Caco-2 (cell line): ENCODE results near the gene ZGLP1. TPM values are rescaled to one million over a fixed set of nuclear protein-coding genes. Genes with fewer than 3 reads are reported as not detected.

Experiments used
- BruUV-seq: library from RNA; stranded (reverse); fragments of 400-500 nt; replicated peaks from 2 replicates; lab custom pipeline; 2021; lab: Mats Ljungman, UMichigan
- CTCF ChIA-PET: fragments of 300-600 bp; sonication (Branson Sonifier 250); formaldehyde crosslinking; loops from one replicate; lab custom pipeline; 2022; ENCODE audit warnings: antibody characterized with exemption; lab: Charles Lee
- POLR2A ChIA-PET: fragments of 300-600 bp; sonication (Branson Sonifier 250); formaldehyde crosslinking; loops from one replicate; lab custom pipeline; 2022; ENCODE audit warnings: antibody characterized with exemption; lab: Charles Lee
- DNase-seq, 2 experiments: peaks; one replicate each; pipeline versions ENCODE4 v3.0.0 to v3.0.0-alpha.2; 2020 to 2022
- H3K27me3 ChIP-seq: replicated peaks from 2 replicates; pipeline ENCODE4 v1.6.0; 2011; ENCODE audit warnings: low read length; ENCODE audit not compliant: control insufficient read depth, insufficient read depth
- H3K36me3 ChIP-seq: 2 replicates; pipeline ENCODE4 v1.5.1; 2011; ENCODE audit warnings: low read length; ENCODE audit not compliant: control insufficient read depth, insufficient read depth
- H3K4me1 ChIP-seq: fragments of 250-450 bp; sonication (Bioruptor Pico); 2 replicates; pipeline ENCODE4 v1.5.1; 2020; ENCODE audit warnings: mild to moderate bottlenecking
- H3K4me3 ChIP-seq: 2 replicates; pipeline ENCODE4 v1.5.1; 2011; ENCODE audit warnings: low read depth, mild to moderate bottlenecking, control low read depth, low read length
- H3K9me3 ChIP-seq: fragments of 250-450 bp; sonication (Bioruptor Pico); 2 replicates; pipeline ENCODE4 v1.5.1; 2020; ENCODE audit warnings: mild to moderate bottlenecking, moderate library complexity
- H3K27ac Mint-ChIP-seq: one replicate; pipeline ENCODE4 v1.8.0; 2022; ENCODE audit warnings: mixed read lengths; ENCODE audit not compliant: unreplicated experiment
- H3K27me3 Mint-ChIP-seq: one replicate; pipeline ENCODE4 v1.8.0; 2022; ENCODE audit warnings: mixed read lengths; ENCODE audit not compliant: insufficient read depth, unreplicated experiment
- H3K36me3 Mint-ChIP-seq: one replicate; pipeline ENCODE4 v1.8.0; 2022; ENCODE audit warnings: mild to moderate bottlenecking, mixed read lengths; ENCODE audit not compliant: insufficient read depth, unreplicated experiment
- H3K4me1 Mint-ChIP-seq: one replicate; pipeline ENCODE4 v1.8.0; 2022; ENCODE audit warnings: low read depth, mixed read lengths; ENCODE audit not compliant: unreplicated experiment
- H3K4me3 Mint-ChIP-seq: one replicate; pipeline ENCODE4 v1.8.0; 2022; ENCODE audit warnings: mild to moderate bottlenecking, moderate library complexity, mixed read lengths; ENCODE audit not compliant: unreplicated experiment
- H3K9me3 Mint-ChIP-seq: one replicate; pipeline ENCODE4 v1.8.0; 2022; ENCODE audit warnings: mixed read lengths; ENCODE audit not compliant: unreplicated experiment
- intact Hi-C: fragments of 100-400 bp; cut with micrococcal nuclease; formaldehyde crosslinking; loops from one replicate; pipeline ENCODE4 v1.10.0; 2022; ENCODE audit not compliant: unreplicated experiment
- total RNA-seq: library from RNA; stranded (reverse); gene quantifications from 2 replicates; pipeline ENCODE4 v1.2.3, GENCODE V29; 2022
- TF ChIP-seq, protein P1 (sequence below), 2 experiments: fragments of 200-600 bp in 1 of 2; IDR thresholded peaks; 1 replicate in 1 of 2; 2 replicates in 1 of 2; pipeline versions ENCODE4 v1.5.1 to v1.8.0; 2011 to 2022; ENCODE audit warnings: antibody characterized with exemption in 1 of 2, control low read depth in 1 of 2, inconsistent platforms in 1 of 2, low read depth in 1 of 2, low read length in 1 of 2, mild to moderate bottlenecking in 1 of 2, moderate library complexity in 1 of 2; ENCODE audit not compliant: insufficient read depth in 1 of 2, severe bottlenecking in 1 of 2, unreplicated experiment in 1 of 2

The ZGLP1 gene
- total RNA-seq, 1 experiment from 2014 or later = 2.5 TPM

GRCh38 chr19:10334588-10335351, 25.2 kb upstream of the ZGLP1 start:
- Mint-ChIP-seq H3K27me3 (no peaks in the 10 kb centered on the region), H3K4me1 (peaks cover 5% of the 10 kb centered on the region), H3K9me3 (no peaks in the 10 kb centered on the region), H3K4me3 (peak overlapping the region; percentile 85), H3K36me3 (peaks cover 34% of the 10 kb centered on the region), H3K27ac (peak overlapping the region; percentile 65)
- POLR2A ChIA-PET = interaction anchor here (0.8 kb wide), 2 partner anchors 46 to 65 kb away, joined by 3 to 5 read pairs; partner anchors contain the start of gene TYK2
- DNase-seq = peak; percentile 95
- no peaks in the 10 kb centered on the region for H3K27me3 ChIP-seq
- BruUV-seq = no TSS peak
- TF ChIP-seq, protein P1, sequence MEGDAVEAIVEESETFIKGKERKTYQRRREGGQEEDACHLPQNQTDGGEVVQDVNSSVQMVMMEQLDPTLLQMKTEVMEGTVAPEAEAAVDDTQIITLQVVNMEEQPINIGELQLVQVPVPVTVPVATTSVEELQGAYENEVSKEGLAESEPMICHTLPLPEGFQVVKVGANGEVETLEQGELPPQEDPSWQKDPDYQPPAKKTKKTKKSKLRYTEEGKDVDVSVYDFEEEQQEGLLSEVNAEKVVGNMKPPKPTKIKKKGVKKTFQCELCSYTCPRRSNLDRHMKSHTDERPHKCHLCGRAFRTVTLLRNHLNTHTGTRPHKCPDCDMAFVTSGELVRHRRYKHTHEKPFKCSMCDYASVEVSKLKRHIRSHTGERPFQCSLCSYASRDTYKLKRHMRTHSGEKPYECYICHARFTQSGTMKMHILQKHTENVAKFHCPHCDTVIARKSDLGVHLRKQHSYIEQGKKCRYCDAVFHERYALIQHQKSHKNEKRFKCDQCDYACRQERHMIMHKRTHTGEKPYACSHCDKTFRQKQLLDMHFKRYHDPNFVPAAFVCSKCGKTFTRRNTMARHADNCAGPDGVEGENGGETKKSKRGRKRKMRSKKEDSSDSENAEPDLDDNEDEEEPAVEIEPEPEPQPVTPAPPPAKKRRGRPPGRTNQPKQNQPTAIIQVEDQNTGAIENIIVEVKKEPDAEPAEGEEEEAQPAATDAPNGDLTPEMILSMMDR (IDR thresholded peaks at IDR 0.05; ENCODE audit: insufficient read depth in 1 of 2, low read depth in 1 of 2, low read length in 1 of 2, severe bottlenecking in 1 of 2, unreplicated experiment in 1 of 2) = peak in 1 of 2 experiments; percentile 34
- no peaks in the 10 kb centered on the region for H3K36me3 ChIP-seq
- no peaks in the 10 kb centered on the region for H3K9me3 ChIP-seq
- peaks cover 6% of the 10 kb centered on the region; the same call in 1 of the 2 replicates for H3K4me1 ChIP-seq
- intact Hi-C loops = loop anchor here (5.0 kb wide), 1 partner anchor 47 kb away; the partner anchor contains the start of genes ICAM4 and ICAM5
- H3K4me3 ChIP-seq = peak overlapping the region; percentile 79
- CTCF ChIA-PET = interaction anchor here (0.7 to 2.3 kb wide), 7 partner anchors 45 to 501 kb away, joined by 3 to 26 read pairs (median 4); partner anchors contain the start of genes CDC37, ICAM1, ICAM5 and TMED1

GRCh38 chr19:10333758-10334587, 24.4 kb upstream of the ZGLP1 start:
- no peaks in the 10 kb centered on the region for H3K27me3 Mint-ChIP-seq
- H3K36me3 Mint-ChIP-seq = peaks cover 42% of the 10 kb centered on the region
- H3K4me1 Mint-ChIP-seq = peaks cover 5% of the 10 kb centered on the region
- no peak for DNase-seq
- intact Hi-C loops = loop anchor here (1.0 to 5.0 kb wide), 3 partner anchors 46 to 65 kb away; partner anchors contain the start of genes ICAM4, ICAM5 and TYK2
- CTCF ChIA-PET = interaction anchor here (0.7 to 2.3 kb wide), 8 partner anchors 44 to 502 kb away, joined by 3 to 26 read pairs (median 6); partner anchors contain the start of genes CDC37, ICAM1, ICAM5 and TMED1
- Histone ChIP-seq H3K4me1 (peaks cover 6% of the 10 kb centered on the region; the same call in 1 of the 2 replicates), H3K36me3 (no peaks in the 10 kb centered on the region), H3K9me3 (no peaks in the 10 kb centered on the region), H3K4me3 (peak overlapping the region; percentile 79), H3K27me3 (no peaks in the 10 kb centered on the region)
- TF ChIP-seq, protein P1 (IDR thresholded peaks at IDR 0.05; ENCODE audit: insufficient read depth in 1 of 2, low read depth in 1 of 2, low read length in 1 of 2, severe bottlenecking in 1 of 2, unreplicated experiment in 1 of 2) = no peak
- H3K9me3 Mint-ChIP-seq = no peaks in the 10 kb centered on the region
- POLR2A ChIA-PET = interaction anchor here (0.5 to 1.3 kb wide), 16 partner anchors 34 to 318 kb away, joined by 3 to 17 read pairs (median 6); partner anchors contain the start of genes CDC37, ICAM1, ICAM4 and ICAM5
- peak overlapping the region; percentile 81 for H3K27ac Mint-ChIP-seq
- BruUV-seq = TSS peak; percentile 71
- peak overlapping the region; percentile 85 for H3K4me3 Mint-ChIP-seq
